Erythroblast (primary cell): ENCODE measurements around the gene TSSK2.

Experiments
- GATA1 ChIP-seq: IDR thresholded peaks from 2 replicates; pipeline ENCODE4 v1.6.1; 2011; ENCODE audit warnings: low read depth, mild to moderate bottlenecking, control low read depth, low read length, moderate library complexity
- POLR2A ChIP-seq: IDR thresholded peaks from 2 replicates; pipeline ENCODE4 v1.6.1; 2011; ENCODE audit warnings: mild to moderate bottlenecking, low read length

DNA sequence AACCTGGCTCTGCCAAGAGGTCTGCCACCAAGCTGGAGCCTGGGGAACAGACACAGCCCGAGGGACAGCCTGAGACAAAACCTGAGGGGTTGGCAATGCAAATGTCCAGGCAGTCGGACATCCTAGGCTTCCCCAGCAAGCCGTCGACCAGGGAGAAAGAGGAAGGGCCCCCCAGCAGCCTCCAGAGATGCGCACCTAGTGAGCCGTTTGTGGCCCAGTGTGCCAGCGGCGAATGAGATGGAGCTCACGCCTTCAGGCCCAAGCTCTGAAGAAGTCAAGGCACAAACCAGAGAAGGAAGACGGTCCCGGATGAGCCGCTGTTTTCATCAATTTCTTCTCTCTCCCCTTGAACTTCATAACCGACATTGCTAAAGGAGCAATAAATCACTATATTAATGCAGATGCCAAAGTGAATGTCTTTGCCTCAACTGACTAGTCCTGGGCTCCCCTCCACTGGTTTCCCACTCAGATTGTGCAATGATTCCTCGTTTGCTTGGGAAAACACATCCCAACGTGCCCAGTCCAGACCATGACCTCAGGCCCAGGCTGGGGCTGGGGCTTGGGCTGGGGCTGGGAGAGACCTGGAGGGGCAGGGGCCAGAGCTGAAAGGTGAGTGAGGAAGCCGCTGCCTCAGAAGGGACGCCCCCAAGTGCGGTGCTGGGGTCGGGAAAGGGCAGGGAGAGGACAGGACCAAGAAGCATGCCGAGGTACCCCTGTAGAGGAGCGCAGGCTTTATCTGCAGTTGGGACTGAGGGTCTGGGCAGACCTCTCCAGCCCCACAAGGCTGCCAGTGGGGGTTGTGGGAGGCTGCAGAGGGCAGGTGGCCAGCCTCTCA, 5.4 kb upstream of the TSSK2 start:
- TF ChIP-seq POLR2A (no peak), GATA1 (no peak)
